NT2/D1 (cell line): ENCODE results near the gene ZNF710.

ENCODE experiments used
- YY1 ChIP-seq: IDR thresholded peaks from 2 replicates; pipeline ENCODE4 v1.6.1; 2011; ENCODE audit not compliant: insufficient read length, insufficient read depth
- ZNF274 ChIP-seq: IDR thresholded peaks from 2 replicates; pipeline ENCODE4 v1.6.1; 2011; ENCODE audit warnings: mild to moderate bottlenecking, low read depth, low read length

DNA sequence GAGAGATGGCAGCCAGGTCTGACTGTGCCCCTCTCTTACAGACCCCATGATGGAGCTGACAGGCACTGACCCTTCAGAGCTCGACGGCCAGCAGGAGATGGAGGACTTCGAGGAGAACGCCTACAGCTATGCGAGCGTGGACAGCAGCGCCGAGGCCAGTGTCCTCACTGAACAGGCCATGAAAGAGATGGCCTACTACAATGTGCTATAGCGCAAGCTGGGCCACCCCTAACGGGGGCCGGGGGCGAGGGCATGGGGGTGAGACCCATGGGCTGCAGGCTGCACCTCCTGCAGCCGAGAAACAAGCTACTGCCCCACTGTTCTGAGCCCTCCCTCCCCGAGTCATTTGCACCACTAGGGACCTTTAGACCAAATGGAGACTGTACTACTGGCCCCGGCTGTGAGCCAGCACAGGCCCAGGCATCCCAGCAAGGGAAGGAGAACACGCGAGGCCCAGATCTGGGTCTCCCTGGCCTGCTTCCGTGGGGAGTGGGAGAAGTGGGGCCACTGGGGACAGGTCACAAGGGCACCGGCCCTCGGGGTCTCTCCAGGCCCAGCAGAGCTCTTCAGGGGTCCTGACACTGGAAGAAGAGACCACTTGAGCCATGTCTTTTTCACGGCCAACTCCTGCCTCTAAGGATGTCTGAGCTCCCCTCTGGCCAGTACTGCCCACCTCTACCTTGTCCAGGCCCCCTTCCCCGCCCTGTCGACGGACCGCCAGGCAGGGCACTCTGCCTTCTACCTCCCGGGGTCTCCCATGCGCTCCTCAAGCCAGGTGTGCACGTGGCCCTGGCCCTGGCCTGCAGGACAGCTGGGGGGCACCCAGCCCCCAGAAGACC is 78.7 kb downstream of the ZNF710 start:
- no peak for TF ChIP-seq ZNF274
- TF ChIP-seq YY1 = no peak
